Adipose tissue (tissue), 3 donors: ENCODE results near the gene FUOM. TPM values are rescaled to one million over a fixed set of nuclear protein-coding genes. Genes with fewer than 3 reads are reported as not detected.

Experiments
- H3K27ac ChIP-seq: one replicate; pipeline ENCODE4 v1.5.1; 2013; ENCODE audit warnings: low read depth, low read length
- WGBS, 3 donors: extraction: QIAGEN DNeasy Blood & Tissue Kit; methylation state at CpG; one replicate each; pipeline ENCODE4 v1.1.7; 2013; 5-methylcytosine and 5-hydroxymethylcytosine counted together
- polyA plus RNA-seq, 3 donors: library from polyadenylated mRNA; stranded (reverse); fragments of 200-250 nt; gene quantifications; one replicate each; pipeline ENCODE4 v1.2.3, GENCODE V29; 2013
- donor health status: healthy with polysubstance abuse.
- donor health status: Bipolar disorder and iron deficiency.
- donor health status: healthy.

FUOM gene
- polyA plus RNA-seq, 3 donors = 22.1 to 45.1 (median 23.3) TPM

- H3K27ac ChIP-seq = no peak overlapping the region
- 54 to 63% (median 56%) methylated on average over 25 to 27 of the region's 27 CpGs for WGBS, 3 donors
Measured at GRCh38 chr10:133356549-133357284, 1.1 kb downstream of the FUOM start.

DNA sequence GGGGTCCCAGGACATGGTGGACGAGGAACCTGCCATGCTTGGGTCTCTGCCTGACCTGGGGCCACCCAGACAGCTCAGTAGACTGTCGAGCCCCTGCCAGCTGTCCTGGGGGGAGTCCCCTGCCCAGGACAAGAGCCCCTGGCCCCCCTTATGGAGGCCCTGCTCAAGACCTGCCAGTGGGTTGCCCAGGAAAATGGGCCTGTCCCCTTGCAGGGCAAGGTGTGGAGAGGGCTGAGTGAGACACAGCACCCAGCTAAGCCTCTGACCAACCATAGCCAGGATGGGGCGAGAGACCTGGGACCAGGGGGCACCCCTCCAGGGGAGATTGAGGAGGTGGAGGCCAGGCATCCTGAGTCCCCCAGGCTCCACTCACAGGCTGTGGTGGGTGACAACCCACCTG is 1.8 kb downstream of the FUOM start:
- WGBS, 3 donors = 93 to 98% (median 98%) methylated on average over 3 of the region's 3 CpGs
- no peak overlapping the region for H3K27ac ChIP-seq

GRCh38 chr10:133355266-133355665 is 2.6 kb downstream of the FUOM start:
- H3K27ac ChIP-seq = no peak overlapping the region
- WGBS, 3 donors = 89 to 96% (median 94%) methylated on average over 6 of the region's 6 CpGs

DNA sequence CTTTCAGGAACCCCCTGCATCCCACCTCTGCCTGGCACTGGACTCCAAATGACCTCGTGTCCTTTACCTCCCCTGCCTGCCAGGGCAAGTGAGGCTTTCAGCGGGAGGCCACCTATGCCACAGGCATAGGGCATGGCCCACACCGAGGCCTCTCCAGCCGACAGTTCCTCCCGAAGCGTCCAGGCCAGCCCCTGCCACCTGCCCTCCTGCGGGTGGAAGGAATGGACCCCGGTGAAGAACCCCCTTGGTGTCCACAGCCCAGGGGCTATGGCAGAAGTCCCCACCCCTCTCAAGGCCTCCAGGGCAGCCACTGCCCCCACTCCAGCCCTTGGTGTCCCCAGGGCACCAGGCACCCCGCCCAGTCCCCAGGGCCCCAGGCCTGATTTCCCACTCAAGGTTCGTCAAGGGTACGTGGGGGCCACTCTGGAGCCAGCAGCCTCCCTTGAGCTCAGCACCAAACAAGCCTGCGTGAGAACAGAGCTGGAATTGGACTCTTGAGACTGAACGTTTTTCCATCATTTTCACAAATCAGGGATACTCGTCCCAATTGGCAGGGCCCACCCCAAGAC is 3.1 kb downstream of the FUOM start:
- no peak overlapping the region for H3K27ac ChIP-seq
- WGBS, 3 donors = 91 to 95% (median 92%) methylated on average over 14 of the region's 14 CpGs

- WGBS, 3 donors = 85 to 89% (median 88%) methylated on average over 14 to 16 of the region's 16 CpGs
- no peak overlapping the region for H3K27ac ChIP-seq
Measured at GRCh38 chr10:133353988-133354605, 3.7 kb downstream of the FUOM start.

GRCh38 chr10:133353202-133353959 is 4.4 kb downstream of the FUOM start:
- no peak overlapping the region for H3K27ac ChIP-seq
- WGBS, 3 donors = 59 to 82% (median 81%) methylated on average over 16 of the region's 16 CpGs

DNA sequence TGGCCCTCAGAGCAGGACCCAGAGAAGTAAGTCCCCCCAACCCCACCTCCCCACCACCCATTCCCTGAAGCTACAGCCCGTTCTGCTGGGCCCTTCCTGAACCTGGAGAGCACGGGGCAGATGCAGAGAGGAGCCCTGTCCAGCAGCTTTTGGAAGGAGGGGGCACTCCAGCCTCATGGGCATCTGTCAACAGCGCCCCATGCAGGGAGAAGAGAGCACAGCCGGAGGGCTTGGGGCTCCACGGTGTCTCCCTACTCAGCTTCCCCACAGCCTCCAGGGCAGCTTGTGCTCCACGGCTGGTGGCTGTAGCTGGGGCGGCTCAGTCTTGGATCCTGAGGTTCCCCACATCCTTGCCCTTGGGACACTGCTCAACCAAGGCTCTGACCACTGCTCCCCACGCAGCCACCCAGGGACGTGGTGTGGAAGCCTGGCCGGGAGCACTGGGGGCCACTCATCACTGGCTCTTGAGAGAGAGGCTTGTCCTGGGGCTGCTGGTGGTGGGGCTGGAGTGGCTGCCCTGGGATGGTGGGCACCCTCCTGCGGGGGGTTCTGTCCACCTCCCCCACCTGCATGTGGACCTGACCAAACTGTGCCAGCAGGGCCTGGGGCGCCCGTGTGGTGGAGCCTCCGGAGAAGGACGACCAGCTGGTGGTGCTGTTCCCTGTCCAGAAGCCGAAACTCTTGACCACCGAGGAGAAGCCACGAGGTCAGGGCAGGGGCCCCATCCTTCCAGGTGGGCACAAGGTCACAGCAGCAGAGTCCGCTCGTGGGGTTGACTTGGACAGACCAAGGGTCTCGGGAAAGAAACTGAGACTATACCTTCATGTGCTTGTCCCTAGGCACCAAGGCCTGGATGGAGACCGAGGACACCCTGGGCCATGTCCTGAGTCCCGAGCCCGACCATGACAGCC is 6.2 kb downstream of the FUOM start:
- H3K27ac ChIP-seq = no peak overlapping the region
- 64 to 69% (median 69%) methylated on average over 24 of the region's 24 CpGs for WGBS, 3 donors

DNA sequence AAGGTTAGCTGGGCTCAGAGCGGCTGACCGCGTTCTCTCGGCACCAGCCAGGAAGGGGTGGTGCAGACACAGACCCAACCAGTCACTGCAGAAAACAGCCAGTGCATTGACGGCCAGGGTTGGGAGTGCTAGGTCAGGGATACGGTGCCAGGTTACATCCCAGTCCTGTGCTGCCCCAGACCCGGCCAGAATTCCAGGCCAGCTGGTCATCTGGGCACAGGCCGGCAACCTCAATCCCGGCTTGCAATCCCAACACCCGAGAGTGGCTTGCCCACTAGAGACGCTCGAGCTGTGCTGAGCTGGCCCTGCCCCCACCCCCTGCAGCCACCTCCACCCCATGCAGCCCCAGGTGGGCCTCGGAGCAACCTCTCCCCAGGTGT is 6.9 kb downstream of the FUOM start:
- H3K27ac ChIP-seq = no peak overlapping the region
- WGBS, 3 donors = 38 to 67% (median 48%) methylated on average over 12 to 13 of the region's 13 CpGs

DNA sequence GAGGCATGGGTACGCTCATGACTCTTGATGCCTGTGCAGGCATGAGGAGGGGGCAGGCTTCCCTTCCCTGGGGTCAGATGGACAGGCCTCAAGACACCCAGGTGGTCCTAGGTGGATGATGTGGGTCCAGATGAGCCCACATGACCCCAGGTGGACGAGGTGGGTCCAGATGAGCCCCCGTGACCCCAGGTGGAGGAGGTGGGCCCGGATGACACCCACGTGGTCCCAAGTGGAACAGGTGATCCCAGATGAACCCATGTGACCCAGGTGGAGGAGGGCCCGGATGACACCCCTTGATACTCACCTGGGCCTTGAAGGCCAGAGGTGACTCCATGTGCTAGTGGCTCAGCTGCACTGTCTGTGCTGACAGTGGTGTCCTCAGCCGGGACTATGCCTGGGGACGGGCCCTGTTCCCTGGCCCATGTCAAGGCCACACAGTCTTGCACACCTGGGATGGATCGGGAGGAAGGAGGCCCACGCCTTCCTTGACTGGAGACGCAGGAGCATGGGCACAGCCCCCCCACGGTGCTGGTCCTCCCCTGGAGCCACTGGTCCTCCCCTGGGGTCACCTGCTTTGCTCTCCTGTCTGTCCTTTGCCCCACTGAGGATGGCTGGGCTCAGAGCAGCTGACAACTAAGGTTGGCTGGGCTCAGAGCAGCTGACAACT is 7.4 kb downstream of the FUOM start:
- WGBS, 3 donors = 74 to 78% (median 76%) methylated on average over 12 of the region's 12 CpGs
- no peak overlapping the region for H3K27ac ChIP-seq

GRCh38 chr10:133349577-133350011 is 8.2 kb downstream of the FUOM start:
- no peak overlapping the region for H3K27ac ChIP-seq
- WGBS, 3 donors = 69 to 74% (median 70%) methylated on average over 9 of the region's 9 CpGs

DNA sequence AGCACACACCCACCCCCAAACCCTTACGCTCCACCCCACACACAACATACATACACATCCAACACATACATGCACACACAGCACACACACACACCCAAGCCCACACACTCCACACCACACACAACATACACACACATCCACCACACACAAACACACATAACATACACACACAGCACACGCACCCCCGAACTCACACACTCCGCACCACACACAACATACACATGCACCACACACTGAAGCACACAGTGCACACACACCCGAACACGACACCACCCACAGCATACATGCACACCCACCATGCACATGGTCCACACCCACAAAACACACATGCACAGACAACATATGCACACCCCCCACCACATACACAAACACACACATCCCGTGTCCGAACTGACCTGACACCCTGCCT is 8.7 kb downstream of the FUOM start:
- H3K27ac ChIP-seq = no peak overlapping the region
- 79 to 85% (median 80%) methylated on average over 8 of the region's 8 CpGs for WGBS, 3 donors

GRCh38 chr10:133347710-133348517 is 9.9 kb downstream of the FUOM start:
- 52 to 59% (median 56%) methylated on average over 15 to 16 of the region's 16 CpGs for WGBS, 3 donors

GRCh38 chr10:133346413-133346812 is 11.4 kb downstream of the FUOM start:
- H3K27ac ChIP-seq = no peak overlapping the region
- WGBS, 3 donors = 50 to 58% (median 53%) methylated on average over 11 of the region's 11 CpGs

More at GRCh38 chr10:133347710-133348517, 9.9 kb downstream of the FUOM start:
- no peak overlapping the region for H3K27ac ChIP-seq

DNA sequence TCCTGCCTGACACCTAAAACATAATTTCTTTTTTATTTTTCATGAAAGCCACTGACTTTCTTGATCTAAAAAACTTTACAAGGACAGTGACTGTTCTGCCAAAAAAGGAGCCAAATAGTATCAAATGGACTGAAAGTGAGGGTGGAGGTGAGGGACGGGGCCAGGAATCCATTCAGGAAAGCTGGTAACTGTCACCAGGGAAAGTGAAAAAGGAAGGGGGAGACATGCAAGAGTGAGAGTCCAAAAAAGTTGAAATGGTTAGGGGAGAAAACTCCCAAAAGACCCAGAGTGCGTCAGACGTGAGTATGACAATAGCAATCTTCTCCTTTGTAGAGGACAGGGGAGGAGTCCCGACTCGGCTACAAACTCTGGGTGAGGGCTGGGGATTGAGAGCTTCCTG is 13.6 kb downstream of the FUOM start:
- 64 to 70% (median 68%) methylated on average over 5 of the region's 5 CpGs for WGBS, 3 donors
- H3K27ac ChIP-seq = no peak overlapping the region

- no peak overlapping the region for H3K27ac ChIP-seq
- 52 to 61% (median 59%) methylated on average over 9 of the region's 9 CpGs for WGBS, 3 donors
Measured at GRCh38 chr10:133343558-133343957, 14.3 kb downstream of the FUOM start.

DNA sequence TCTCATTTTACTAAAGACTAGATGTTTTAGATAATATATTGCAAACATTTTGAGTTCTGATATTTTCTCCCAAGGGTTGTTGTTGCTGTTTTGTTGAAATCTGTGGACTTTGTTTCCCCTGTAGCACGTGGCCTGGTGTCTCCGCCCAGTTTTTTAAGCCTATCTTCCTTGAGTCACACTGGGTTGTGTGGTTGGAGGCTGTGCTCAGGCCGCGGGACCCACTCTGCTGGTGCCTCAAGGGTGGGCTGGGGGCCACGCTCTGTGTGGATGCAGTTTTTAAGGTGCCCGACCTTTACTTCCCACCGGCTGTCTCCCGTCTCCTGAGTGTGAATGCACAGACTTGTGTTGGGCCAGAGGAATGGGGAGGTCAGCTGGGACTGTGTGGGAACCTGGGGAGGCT is 14.9 kb downstream of the FUOM start:
- H3K27ac ChIP-seq = no peak overlapping the region
- 69 to 79% (median 74%) methylated on average over 8 of the region's 8 CpGs for WGBS, 3 donors

DNA sequence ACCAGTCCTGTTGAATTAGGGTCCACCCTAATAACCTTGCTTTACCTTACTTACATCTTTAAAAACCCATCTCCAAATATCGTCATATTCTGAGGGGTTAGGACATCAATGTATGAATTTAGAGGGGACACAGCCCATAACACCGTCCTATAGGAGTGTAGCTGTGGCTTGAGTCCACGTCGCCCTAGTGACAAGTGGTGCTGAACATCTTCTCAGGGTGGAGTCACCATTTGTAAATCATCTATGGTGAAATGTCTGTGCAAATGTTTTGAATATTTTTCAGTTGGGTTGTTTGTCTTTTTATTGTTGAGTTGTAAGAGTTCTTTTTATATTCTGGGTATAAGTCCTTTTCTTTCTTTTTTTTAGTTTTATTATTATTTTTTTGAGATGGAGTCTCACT is 15.8 kb downstream of the FUOM start:
- WGBS, 3 donors = 82 to 87% (median 83%) methylated on average over 4 of the region's 4 CpGs
- H3K27ac ChIP-seq = no peak overlapping the region
